ENCODE measurements around the gene GBE1.

Gene GBE1

GRCh38 chr3:81602781-81603180 is 158.7 kb downstream of the GBE1 start:
- no peak for DNase-seq

DNA sequence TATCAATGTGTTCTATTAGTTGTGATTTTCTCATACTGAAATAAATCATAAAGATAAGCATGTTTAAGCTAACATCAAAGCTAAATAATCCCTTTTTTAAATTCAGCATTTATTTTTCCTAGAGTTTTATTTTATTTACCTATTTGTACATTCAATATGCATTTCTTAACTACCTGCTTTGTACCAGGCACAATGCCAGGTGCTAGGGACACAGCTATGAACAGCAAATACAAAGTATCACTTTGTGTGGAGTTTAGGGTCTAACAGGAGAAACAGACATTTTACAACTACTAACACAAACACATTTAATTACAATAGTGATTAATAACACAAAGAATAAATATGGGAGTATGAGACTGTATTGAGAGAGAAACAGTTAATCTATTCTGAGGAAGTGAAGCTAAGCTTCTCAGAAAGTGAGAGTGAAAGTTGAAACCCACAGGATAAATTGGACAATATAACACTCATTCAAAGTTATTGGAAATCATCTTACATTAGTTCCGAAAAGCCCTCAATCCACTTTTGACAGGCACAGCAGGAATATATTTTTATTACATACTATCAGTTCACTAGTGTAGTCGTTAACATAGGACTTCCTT is 159.6 kb downstream of the GBE1 start:
- no peak for DNase-seq

DNA sequence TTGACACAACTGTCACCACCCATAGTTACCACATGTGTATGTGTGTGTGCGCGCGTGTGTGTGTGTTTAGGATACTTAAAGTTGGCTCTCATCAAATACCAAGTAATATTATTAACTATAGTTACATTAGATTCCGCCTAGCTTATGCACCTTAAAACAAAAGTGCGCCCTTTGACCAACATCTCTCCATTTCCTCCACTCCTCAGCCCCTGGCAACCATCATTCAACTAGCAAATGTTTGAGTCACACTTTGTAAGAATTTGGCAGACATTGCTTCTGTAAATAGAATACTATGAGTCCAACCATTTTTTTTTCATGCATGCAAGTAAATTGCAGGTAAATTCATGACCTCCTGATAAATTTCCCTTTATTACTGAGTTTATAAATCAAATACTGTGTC is 169.3 kb downstream of the GBE1 start:
- no peak for DNase-seq

- no peak for DNase-seq
These were observed 175.5 kb downstream of the GBE1 start for GRCh38 chr3:81585937-81586336.

DNA sequence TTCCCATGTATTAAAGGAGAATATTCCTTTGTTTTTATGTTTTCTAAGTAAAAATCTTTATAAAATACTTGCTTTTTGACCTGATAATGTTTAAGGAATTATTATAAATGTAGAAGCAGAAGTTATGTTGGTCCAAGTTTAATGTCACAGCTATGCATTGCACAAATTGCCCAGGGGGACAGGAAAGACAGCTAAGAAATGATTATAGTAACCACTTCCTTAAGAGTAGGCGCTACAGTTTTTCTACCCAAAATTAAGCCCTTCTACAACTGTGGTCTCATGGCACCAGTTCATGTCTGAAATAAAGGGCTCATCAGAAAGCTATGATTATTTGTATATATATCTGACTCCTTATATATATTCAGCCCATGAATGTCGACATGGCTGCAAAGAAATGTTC is 176.4 kb downstream of the GBE1 start:
- no peak for DNase-seq

DNA sequence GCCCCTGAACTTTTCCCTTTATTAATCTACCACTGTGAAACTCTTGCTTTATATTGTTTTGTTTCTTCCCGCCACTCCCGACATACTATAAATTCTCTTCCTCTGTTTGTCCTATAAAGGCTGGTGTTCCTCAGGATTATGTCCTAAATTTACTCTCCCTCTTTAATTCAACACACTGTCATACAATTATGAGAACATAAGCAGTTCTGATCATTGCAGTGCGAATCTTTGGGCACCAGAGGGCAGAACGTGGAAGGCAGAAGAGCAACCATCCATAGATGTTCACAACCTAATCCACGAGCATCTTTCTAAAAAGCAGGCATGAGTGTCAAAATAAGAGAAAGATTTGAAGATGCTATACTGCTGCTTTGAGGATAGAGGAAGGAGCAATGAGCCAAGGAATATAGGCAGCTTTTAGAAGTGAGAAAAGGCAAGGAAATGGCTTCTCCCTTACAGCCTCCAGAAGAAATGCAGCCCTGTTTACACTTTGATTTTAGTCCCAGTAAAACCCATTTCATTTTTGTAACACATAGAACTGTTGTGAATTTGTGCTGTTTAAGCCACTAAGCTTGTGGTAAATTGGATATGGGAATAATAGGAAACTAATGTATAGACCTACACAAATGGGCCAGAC is 179.4 kb downstream of the GBE1 start:
- DNase-seq = no peak

- no peak for DNase-seq
These were observed 181.1 kb downstream of the GBE1 start for GRCh38 chr3:81580355-81580754.

DNA sequence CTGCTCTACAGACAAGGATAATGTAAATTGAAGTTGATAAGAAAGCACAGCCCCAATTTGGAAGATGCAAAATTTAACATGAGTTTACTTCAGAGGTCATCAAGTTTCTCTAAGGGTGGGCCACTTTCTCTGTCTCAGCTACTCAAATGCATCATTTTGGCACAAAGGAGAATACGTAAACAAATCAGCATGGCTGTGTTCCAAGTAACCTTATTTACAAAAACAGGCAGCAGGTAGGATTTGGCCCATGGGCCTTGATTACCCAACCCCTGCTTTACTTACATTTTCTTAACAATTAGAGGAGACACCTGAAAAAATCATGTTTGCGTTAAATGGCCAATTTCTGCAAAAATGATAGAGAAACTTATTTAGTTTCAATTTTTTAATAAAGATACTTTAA is 181.7 kb downstream of the GBE1 start:
- DNase-seq = no peak

DNA sequence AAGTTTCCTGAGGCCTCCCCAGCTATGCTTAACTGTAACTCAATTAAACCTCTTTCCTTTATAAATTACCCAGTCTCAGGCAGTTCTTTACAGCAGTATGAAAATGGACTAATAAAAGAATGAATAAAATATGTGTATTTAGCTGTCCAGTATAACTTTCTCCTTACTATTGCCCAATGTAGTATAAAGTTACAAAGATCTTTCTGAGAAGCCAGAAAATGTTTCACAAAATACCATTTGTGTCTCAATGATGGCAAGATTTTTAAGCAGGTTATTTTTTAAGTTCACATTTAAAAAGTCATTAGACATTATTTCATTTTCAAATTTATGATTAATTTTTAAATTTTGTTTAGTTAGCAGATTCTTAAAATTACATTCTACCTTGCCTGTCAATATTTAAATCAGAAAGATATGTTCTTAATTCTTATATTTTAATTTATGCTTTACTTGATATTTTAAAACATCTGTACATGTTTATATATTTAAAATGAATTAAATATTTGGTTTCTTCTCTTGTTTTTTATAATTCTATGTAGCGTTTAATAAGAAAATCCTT is 189.2 kb downstream of the GBE1 start:
- no peak for DNase-seq

GRCh38 chr3:81568378-81568777 is 193.1 kb downstream of the GBE1 start:
- no peak for DNase-seq

GRCh38 chr3:81565041-81565440 is 196.4 kb downstream of the GBE1 start:
- no peak for DNase-seq

- DNase-seq = no peak
These were observed 203.3 kb downstream of the GBE1 start for GRCh38 chr3:81558106-81558505.

DNA sequence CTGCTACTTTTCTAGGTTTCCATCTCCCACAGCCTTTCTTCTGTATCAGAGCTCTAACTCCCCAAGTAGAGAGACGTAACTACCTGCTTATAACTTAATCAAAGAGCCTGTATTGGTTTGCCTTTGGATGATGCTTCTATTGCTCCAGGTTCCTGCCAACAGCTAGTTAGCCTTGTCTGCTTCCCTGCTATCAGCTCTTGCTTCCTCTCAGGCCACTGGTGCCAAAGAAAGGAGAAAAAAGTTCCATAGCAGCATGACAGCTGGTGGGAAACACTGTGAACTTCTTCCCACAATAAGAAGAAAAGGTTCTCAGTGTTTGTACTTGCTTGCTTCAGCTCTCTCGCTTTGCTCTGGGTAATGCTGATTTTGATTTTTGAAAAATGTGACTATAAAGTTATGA is 206.6 kb downstream of the GBE1 start:
- DNase-seq = no peak

GRCh38 chr3:81554388-81554787 is 207.1 kb downstream of the GBE1 start:
- DNase-seq = no peak

- DNase-seq = no peak
These were observed 211.0 kb downstream of the GBE1 start for GRCh38 chr3:81550415-81550814.

GRCh38 chr3:81549831-81550230 is 211.6 kb downstream of the GBE1 start:
- DNase-seq = no peak

- DNase-seq = no peak
These were observed 212.1 kb downstream of the GBE1 start for GRCh38 chr3:81549388-81549787.

DNA sequence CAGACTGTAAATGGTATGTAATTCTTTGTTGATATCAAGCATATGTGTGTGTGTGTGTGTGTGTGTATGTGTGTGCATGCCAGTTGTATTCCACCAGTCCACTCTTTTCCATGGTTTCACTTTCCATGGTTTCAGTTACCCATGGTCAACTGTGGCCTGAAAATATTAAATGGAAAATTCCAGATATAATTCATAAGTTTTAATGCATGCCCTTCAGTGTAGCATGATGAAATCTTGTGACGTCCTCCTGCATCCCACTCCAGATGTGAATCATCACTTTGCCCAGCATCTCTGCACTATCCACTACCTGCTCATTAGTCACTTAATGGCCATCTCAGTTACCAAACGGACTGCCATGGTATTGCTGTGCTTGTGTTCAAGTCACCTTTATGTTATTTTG is 215.9 kb downstream of the GBE1 start:
- DNase-seq = no peak

DNA sequence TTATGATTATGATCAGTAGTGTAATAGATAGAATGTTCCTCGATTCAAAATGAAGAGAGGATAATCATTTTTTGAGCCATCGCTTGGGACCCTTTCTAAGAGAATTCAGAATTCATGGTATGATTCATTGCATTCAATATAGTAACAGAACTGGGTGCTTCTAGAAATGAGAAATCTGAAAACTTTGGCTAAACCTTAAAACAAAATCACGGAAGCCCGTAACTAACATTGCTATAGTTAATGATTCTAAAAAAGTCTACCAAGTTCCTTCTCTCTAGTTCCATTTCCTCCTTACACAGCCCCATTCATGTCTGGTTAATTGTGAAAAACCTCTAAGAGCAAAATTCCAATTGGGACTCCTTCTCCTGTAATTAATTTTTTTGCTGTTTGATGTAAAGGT is 217.1 kb downstream of the GBE1 start:
- no peak for DNase-seq

- DNase-seq = no peak
These were observed 220.7 kb downstream of the GBE1 start for GRCh38 chr3:81540787-81541186.

- no peak for DNase-seq
These were observed 229.6 kb downstream of the GBE1 start for GRCh38 chr3:81531846-81532245.

DNA sequence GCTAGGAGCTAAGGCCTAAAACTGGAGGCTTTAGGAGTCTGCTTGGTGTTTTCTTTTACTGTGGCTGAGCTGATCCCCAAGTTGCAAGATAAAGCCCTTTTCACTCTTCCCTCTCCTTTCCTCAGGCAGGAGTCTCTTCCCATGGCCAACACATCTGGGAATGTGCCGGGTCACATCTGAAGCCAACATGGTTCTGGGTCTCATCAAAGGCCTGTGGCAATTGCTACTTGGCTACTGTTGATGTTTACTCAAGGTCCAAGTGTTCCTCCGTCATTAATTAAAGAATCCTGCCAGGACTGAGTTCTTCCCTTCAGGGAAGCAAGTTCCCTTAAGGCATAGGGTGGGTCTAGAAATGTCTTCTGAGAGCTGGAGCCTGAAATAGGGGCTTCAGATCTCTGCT is 230.2 kb downstream of the GBE1 start:
- no peak for DNase-seq

DNA sequence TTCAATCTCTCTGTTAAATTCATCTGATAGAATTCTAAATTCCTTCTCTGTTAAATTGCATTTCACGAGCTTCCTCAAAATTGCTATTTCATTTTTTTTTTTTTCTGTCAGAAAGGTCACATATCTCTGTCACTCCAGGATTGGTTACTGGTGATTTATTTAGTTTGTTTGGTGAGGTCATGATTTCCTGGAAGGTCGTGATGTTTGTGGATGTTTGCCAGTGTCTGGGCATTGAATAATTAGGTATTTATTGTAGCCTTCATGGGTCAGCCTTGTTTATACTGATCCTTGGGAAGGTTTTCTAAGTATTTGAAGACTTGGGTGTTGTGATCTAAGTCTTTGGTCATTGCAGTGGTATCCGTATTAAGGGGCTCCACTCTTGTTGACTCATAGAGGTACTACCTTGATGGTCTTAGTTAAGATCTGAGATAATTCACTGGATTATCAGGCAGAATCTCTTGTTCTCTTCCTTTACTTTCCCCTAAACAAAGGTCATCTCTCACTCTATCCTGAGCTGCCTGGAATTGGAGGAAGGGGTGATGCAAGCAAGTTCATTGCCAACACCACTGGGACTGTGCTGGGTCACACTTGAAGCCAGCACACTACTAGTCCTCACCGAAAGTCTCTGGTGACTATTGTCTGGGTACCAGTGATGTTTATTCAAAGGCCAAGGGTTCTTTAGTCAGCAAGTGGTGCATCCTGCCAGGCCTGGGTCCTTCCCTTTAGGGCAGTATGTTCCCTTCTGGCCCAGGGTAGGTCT is 231.1 kb downstream of the GBE1 start:
- no peak for DNase-seq

GRCh38 chr3:81521855-81522254 is 239.6 kb downstream of the GBE1 start:
- DNase-seq = no peak

Data from NCI-H1417 treated with DMSO at 0.1 percent for 48 hours (cell line).